ENCODE results near the gene ZDHHC1. TPM values are rescaled to one million over a fixed set of nuclear protein-coding genes. Genes with fewer than 3 reads are reported as not detected.
A peak's percentile ranks its signal among the peaks of the same experiment; 100 is the strongest.

The ZDHHC1 gene
- total and polyA plus RNA-seq, 2 of the 13 experiments (the other 11 are each of a cell fraction or from before 2014, with no cell fraction given), result 0.51 to 1.1 TPM

DNA sequence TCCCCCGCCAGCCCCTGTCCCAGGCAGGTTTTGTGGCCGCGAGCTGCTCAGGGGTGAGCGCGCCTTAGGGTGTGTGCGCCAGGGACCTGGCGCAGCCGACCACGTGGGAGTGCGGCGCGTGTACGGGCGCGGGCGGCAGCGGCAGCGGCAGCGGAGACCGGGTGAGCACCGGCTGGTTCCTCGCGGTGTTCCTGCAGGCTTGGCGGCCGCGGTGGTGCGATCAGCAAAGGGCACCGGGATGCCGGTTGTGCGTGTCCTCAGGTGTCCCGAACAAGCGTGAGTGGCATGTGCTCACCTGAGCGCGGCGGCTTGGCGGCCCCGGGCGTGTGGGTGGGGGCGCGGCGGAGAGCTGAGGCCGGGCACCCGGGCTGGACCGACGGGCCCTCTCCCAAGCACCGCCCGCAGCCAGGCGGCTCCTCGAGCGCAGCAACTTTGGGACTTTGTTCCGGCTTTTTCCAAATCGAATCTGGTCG, 14.3 kb upstream of the ZDHHC1 start (continued):
- TF ChIP-seq SNAPC4 (CRISPR knock-in tag; IDR thresholded peaks at IDR 0.05) (no peak), ARNT2 (CRISPR knock-in tag; IDR thresholded peaks at IDR 0.05; ENCODE audit: low read depth) (peak; percentile 90), PLSCR1 (CRISPR knock-in tag; IDR thresholded peaks at IDR 0.05; ENCODE audit: borderline replicate concordance) (no peak), MLLT10 (CRISPR knock-in tag; IDR thresholded peaks at IDR 0.05) (no peak), NFIC (IDR thresholded peaks at IDR 0.05; ENCODE audit: low read length) (no peak), HIVEP1 (CRISPR knock-in tag; IDR thresholded peaks at IDR 0.05) (peak; percentile 76), FOSL2 (CRISPR knock-in tag; IDR thresholded peaks at IDR 0.05) (no peak), MED8 (CRISPR knock-in tag; IDR thresholded peaks at IDR 0.05; ENCODE audit: insufficient replicate concordance) (peak; percentile 45), ATAD3A (CRISPR knock-in tag; IDR thresholded peaks at IDR 0.05) (0 out of 2 replicates have a peak, but pooled peaks have one; percentile 33), ZNF850 (CRISPR knock-in tag; conservative IDR thresholded peaks at IDR 0.05) (0 out of 2 replicates have a peak, but pooled peaks have one; percentile 85), FOXA1 (IDR thresholded peaks at IDR 0.05) (no peak), FOXA1 (CRISPR knock-in tag; IDR thresholded peaks at IDR 0.05) (no peak; the same call in 1 of the 2 replicates), ZNF333 (CRISPR knock-in tag; IDR thresholded peaks at IDR 0.05; ENCODE audit: borderline replicate concordance) (peak; percentile 49; the same call in 1 of the 2 replicates), EED (CRISPR knock-in tag; IDR thresholded peaks at IDR 0.05) (peak; percentile 90), MXD4 (CRISPR knock-in tag; IDR thresholded peaks at IDR 0.05) (peak; percentile 90), ZNF276 (CRISPR knock-in tag; IDR thresholded peaks at IDR 0.05; ENCODE audit: low read depth) (peak; percentile 85; the same call in 1 of the 2 replicates), ZBTB38 (CRISPR knock-in tag; IDR thresholded peaks at IDR 0.05) (peak; percentile 89), ZKSCAN8 (CRISPR knock-in tag; IDR thresholded peaks at IDR 0.05; ENCODE audit: borderline replicate concordance) (no peak)
- TF ChIP-seq, protein P1, sequence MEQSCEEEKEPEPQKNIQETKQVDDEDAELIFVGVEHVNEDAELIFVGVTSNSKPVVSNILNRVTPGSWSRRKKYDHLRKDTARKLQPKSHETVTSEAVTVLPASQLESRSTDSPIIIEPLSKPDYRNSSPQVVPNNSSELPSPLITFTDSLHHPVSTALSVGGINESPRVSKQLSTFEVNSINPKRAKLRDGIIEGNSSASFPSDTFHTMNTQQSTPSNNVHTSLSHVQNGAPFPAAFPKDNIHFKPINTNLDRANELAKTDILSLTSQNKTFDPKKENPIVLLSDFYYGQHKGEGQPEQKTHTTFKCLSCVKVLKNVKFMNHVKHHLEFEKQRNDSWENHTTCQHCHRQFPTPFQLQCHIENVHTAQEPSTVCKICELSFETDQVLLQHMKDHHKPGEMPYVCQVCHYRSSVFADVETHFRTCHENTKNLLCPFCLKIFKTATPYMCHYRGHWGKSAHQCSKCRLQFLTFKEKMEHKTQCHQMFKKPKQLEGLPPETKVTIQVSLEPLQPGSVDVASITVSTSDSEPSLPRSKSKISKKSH (CRISPR knock-in tag; IDR thresholded peaks at IDR 0.05; ENCODE audit: borderline replicate concordance), result 0 out of 2 replicates have a peak, but pooled peaks have one; percentile 60

Measured in HepG2 (cell line).